Thyroid gland (tissue), 4 donors: ENCODE data around the gene VWF.

Experiments
- CTCF ChIP-seq, 6 experiments: fragments of 200-600 bp in 3 of 6; fragments of 450-650 bp in 3 of 6; sonication (generic) in 3 of 6; IDR thresholded peaks; one replicate each; pipeline ENCODE4 v1.5.1; 2016 to 2019; ENCODE audit warnings: antibody characterized with exemption in 6 of 6, mild to moderate bottlenecking in 2 of 6, inconsistent platforms in 1 of 6, moderate library complexity in 1 of 6
- POLR2A ChIP-seq, 2 donors: fragments of 450-650 bp; IDR thresholded peaks; one replicate each; pipeline ENCODE4 v1.6.1; 2017; ENCODE audit warnings: antibody characterized with exemption in 2 of 2, mild to moderate bottlenecking in 2 of 2, moderate library complexity in 1 of 2

- TF ChIP-seq CTCF (IDR thresholded peaks at IDR 0.05), result no peak
- no peak for TF ChIP-seq POLR2A (IDR thresholded peaks at IDR 0.05)
These were observed 152.1 kb downstream of the VWF start for GRCh38 chr12:5972387-5972786.
